Measurements from ENCODE around the gene SNRPD2.

DNA sequence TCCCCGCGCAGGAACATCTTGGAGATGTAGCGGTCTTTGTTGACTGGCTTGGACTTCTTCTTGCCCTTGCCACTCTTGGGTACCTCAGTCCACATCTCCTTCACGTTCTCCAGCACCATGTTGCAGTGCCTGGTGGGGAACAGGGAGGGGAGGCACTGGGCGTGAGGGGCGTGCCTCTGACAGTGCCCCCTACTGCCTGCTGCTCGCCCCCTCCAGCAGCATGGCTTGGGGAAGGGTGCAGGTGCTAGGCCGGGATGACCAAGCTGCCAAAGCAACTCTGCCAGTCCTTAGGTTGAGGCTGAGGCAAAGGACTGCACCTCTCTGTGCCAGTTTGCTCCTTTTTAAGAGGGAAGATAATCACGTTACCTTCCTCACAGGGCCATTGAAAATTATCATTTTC is 4.2 kb downstream of the SNRPD2 start:
- TF ChIP-seq POLR2A (IDR thresholded peaks at IDR 0.05): no peak
- TF ChIP-seq, protein P1, sequence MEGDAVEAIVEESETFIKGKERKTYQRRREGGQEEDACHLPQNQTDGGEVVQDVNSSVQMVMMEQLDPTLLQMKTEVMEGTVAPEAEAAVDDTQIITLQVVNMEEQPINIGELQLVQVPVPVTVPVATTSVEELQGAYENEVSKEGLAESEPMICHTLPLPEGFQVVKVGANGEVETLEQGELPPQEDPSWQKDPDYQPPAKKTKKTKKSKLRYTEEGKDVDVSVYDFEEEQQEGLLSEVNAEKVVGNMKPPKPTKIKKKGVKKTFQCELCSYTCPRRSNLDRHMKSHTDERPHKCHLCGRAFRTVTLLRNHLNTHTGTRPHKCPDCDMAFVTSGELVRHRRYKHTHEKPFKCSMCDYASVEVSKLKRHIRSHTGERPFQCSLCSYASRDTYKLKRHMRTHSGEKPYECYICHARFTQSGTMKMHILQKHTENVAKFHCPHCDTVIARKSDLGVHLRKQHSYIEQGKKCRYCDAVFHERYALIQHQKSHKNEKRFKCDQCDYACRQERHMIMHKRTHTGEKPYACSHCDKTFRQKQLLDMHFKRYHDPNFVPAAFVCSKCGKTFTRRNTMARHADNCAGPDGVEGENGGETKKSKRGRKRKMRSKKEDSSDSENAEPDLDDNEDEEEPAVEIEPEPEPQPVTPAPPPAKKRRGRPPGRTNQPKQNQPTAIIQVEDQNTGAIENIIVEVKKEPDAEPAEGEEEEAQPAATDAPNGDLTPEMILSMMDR (IDR thresholded peaks at IDR 0.05 in 4 of 5, conservative IDR thresholded peaks at IDR 0.05 in 1 of 5): no peak
